GM12878 (cell line): Measurements from ENCODE around the gene RAI2. TPM values are rescaled to one million over a fixed set of nuclear protein-coding genes. Genes with fewer than 3 reads are reported as not detected.

ENCODE experiments used
- ATAC-seq: fragments of 200-7000 bp; cut with Tn5 transposase; 3 replicates; pipeline ENCODE4 v1.9.1; 2020; ENCODE audit warnings: mild to moderate bottlenecking, moderate library complexity
- BruUV-seq: library from RNA; stranded (reverse); fragments of 400-500 nt; replicated peaks from 2 replicates; lab custom pipeline; 2021; lab: Mats Ljungman, UMichigan
- CTCF ChIA-PET: fragments of 300-600 bp; sonication (Branson Sonifier 250); formaldehyde crosslinking; extraction: SDS; loops from one replicate; lab custom pipeline; 2021; ENCODE audit warnings: inconsistent platforms; lab: Yijun Ruan, JAX
- POLR2A ChIA-PET: fragments of 350-600 bp; formaldehyde crosslinking; extraction: SDS; loops from one replicate; lab custom pipeline; 2021; ENCODE audit warnings: inconsistent platforms; lab: Charles Lee
- RAD21 ChIA-PET: fragments of 300-600 bp; sonication (Branson Sonifier 250); formaldehyde crosslinking; loops from one replicate; lab custom pipeline; 2023; ENCODE audit warnings: antibody characterized with exemption; ENCODE audit not compliant: unreplicated experiment; lab: Charles Lee
- SMC1A ChIA-PET: fragments of 300-600 bp; sonication (Branson Sonifier 250); formaldehyde crosslinking; loops from one replicate; lab custom pipeline; 2023; ENCODE audit not compliant: unreplicated experiment, uncharacterized antibody; lab: Charles Lee
- DNase-seq: peaks from one replicate; pipeline ENCODE4 v3.0.0-alpha.2; 2011; ENCODE audit warnings: low read depth, low spot score
- FAIRE-seq: peaks from 3 replicates; lab custom pipeline; 2011; peaks lifted over from hg19 to GRCh38; lab: Jason Lieb, UNC
- H2AFZ ChIP-seq: 2 replicates; pipeline ENCODE4 v1.6.0; 2011; ENCODE audit warnings: low read depth, low read length, control low read depth; ENCODE audit not compliant: control insufficient read depth
- H3K27ac ChIP-seq: 2 replicates; pipeline ENCODE4 v1.5.1; 2011; ENCODE audit warnings: control low read depth; ENCODE audit not compliant: control insufficient read depth, insufficient read depth
- H3K27me3 ChIP-seq, 2 experiments: replicated peaks in 1 of 2; 2 replicates each; pipeline versions ENCODE4 v1.6.0 to v1.6.1; 2011; ENCODE audit warnings: low read length in 1 of 2; ENCODE audit not compliant: control insufficient read depth in 2 of 2, insufficient read depth in 2 of 2
- H3K36me3 ChIP-seq, 2 experiments: 2 replicates each; pipeline ENCODE4 v1.5.1; 2011; ENCODE audit warnings: low read length in 1 of 2; ENCODE audit not compliant: control insufficient read depth in 2 of 2, insufficient read depth in 2 of 2
- H3K4me1 ChIP-seq: 2 replicates; pipeline ENCODE4 v1.6.1; 2011; ENCODE audit warnings: mild to moderate bottlenecking, low read length, moderate library complexity, mixed read lengths; ENCODE audit not compliant: control insufficient read depth, insufficient read depth
- H3K4me2 ChIP-seq: 2 replicates; pipeline ENCODE4 v1.6.0; 2011; ENCODE audit warnings: control low read depth; ENCODE audit not compliant: control insufficient read depth, insufficient read depth
- H3K4me3 ChIP-seq: fragments of 200-600 bp; sonication (generic); 2 replicates; pipeline ENCODE4 v1.5.1; 2016
- H3K79me2 ChIP-seq: 2 replicates; pipeline ENCODE4 v1.6.0; 2011; ENCODE audit warnings: low read length; ENCODE audit not compliant: control insufficient read depth, insufficient read depth
- H3K9ac ChIP-seq: 2 replicates; pipeline ENCODE4 v1.8.0; 2011; ENCODE audit warnings: low read length, control low read depth, mixed read lengths; ENCODE audit not compliant: control insufficient read depth, insufficient read depth
- H3K9me3 ChIP-seq: replicated peaks from 3 replicates; pipeline ENCODE4 v1.5.1; 2011; ENCODE audit warnings: mild to moderate bottlenecking, low read length; ENCODE audit not compliant: control insufficient read depth, insufficient read depth
- H4K20me1 ChIP-seq: 2 replicates; pipeline ENCODE4 v1.6.0; 2011; ENCODE audit not compliant: control insufficient read depth, insufficient read depth
- CBX3 ChIP-seq: fragments of 200-600 bp; sonication (generic); IDR thresholded peaks from 2 replicates; pipeline ENCODE4 v1.6.1; 2016; ENCODE audit warnings: low read depth, borderline replicate concordance
- EGR1 ChIP-seq, 2 experiments: IDR thresholded peaks; 1 replicate in 1 of 2; 2 replicates in 1 of 2; pipeline ENCODE4 v1.6.1; 2011 to 2012; ENCODE audit warnings: low read depth in 2 of 2, low read length in 2 of 2, borderline replicate concordance in 1 of 2, mild to moderate bottlenecking in 1 of 2, moderate library complexity in 1 of 2
- EZH2 ChIP-seq: IDR thresholded peaks from 2 replicates; pipeline ENCODE4 v1.6.1; 2012; ENCODE audit warnings: low read depth, mild to moderate bottlenecking, control low read depth, inconsistent platforms, low read length, borderline replicate concordance; ENCODE audit not compliant: control insufficient read depth
- FOS ChIP-seq: IDR thresholded peaks from 3 replicates; pipeline ENCODE4 v1.6.1; 2011; ENCODE audit warnings: borderline replicate concordance; ENCODE audit not compliant: insufficient read length; ENCODE audit errors: extremely low read depth
- GABPA ChIP-seq: IDR thresholded peaks from 2 replicates; pipeline ENCODE4 v1.6.1; 2014; ENCODE audit warnings: antibody characterized with exemption, low read depth, mild to moderate bottlenecking, inconsistent platforms
- IKZF2 ChIP-seq, 2 experiments: fragments of 450-650 bp; IDR thresholded peaks; 2 replicates each; pipeline ENCODE4 v1.6.1; 2017; ENCODE audit warnings: mild to moderate bottlenecking in 2 of 2, moderate library complexity in 2 of 2
- MEF2B ChIP-seq: fragments of 450-650 bp; IDR thresholded peaks from 2 replicates; pipeline ENCODE4 v1.6.1; 2018; ENCODE audit warnings: mild to moderate bottlenecking, moderate library complexity; ENCODE audit not compliant: partially characterized antibody, poor library complexity, severe bottlenecking
- NR2C1 ChIP-seq: fragments of 450-650 bp; IDR thresholded peaks from 2 replicates; pipeline ENCODE4 v1.6.1; 2017; ENCODE audit warnings: antibody characterized with exemption, mild to moderate bottlenecking, moderate library complexity
- NR2C2 ChIP-seq: IDR thresholded peaks from 2 replicates; pipeline ENCODE4 v1.6.1; 2011; ENCODE audit warnings: borderline replicate concordance, low read depth; ENCODE audit not compliant: control insufficient read depth, insufficient read length
- POU2F2 ChIP-seq: IDR thresholded peaks from 3 replicates; pipeline ENCODE4 v1.6.1; 2011; ENCODE audit warnings: low read depth, mild to moderate bottlenecking, low read length, borderline replicate concordance
- RCOR1 ChIP-seq: conservative IDR thresholded peaks from 2 replicates; pipeline ENCODE4 v1.6.1; 2012; ENCODE audit warnings: low read depth, low read length, improper control_type of control experiment
- SIN3A ChIP-seq: IDR thresholded peaks from 2 replicates; pipeline ENCODE4 v1.6.1; 2012; ENCODE audit warnings: low read depth, low read length, improper control_type of control experiment
- SREBF1 ChIP-seq: IDR thresholded peaks from 2 replicates; pipeline ENCODE4 v1.6.1; 2012; ENCODE audit warnings: mild to moderate bottlenecking, low read length
- SUPT20H ChIP-seq: IDR thresholded peaks from 2 replicates; pipeline ENCODE4 v1.6.1; 2011; ENCODE audit warnings: low read depth, mild to moderate bottlenecking, low read length, moderate library complexity, borderline replicate concordance; ENCODE audit not compliant: control insufficient read depth
- SUZ12 ChIP-seq: fragments of 200-600 bp; sonication (generic); IDR thresholded peaks from one replicate; pipeline ENCODE4 v1.6.1; 2018; ENCODE audit warnings: antibody characterized with exemption, mild to moderate bottlenecking; ENCODE audit not compliant: unreplicated experiment
- WRNIP1 ChIP-seq: IDR thresholded peaks from 2 replicates; pipeline ENCODE4 v1.6.1; 2011; ENCODE audit warnings: low read depth, low read length, improper control_type of control experiment, borderline replicate concordance
- ZZZ3 ChIP-seq: IDR thresholded peaks from 2 replicates; pipeline ENCODE4 v1.6.1; 2011; ENCODE audit warnings: low read depth; ENCODE audit not compliant: control insufficient read depth, insufficient read length
- WGBS: methylation state at CpG from one replicate; pipeline ENCODE4 v1.1.6; 2016; ENCODE audit warnings: low lambda C conversion rate; ENCODE audit not compliant: insufficient replicate concordance, insufficient coverage; ENCODE audit errors: missing lambda C conversion rate; 5-methylcytosine and 5-hydroxymethylcytosine counted together
- in situ Hi-C: fragments of 300-500 bp; cut with MboI; formaldehyde crosslinking; loops from 9 replicates; pipeline ENCODE4 v1.14.3; 2018; ENCODE audit warnings: mixed read lengths
- intact Hi-C: fragments of 100-400 bp; cut with micrococcal nuclease; formaldehyde crosslinking; loops from one replicate; pipeline ENCODE4 v1.14.2; 2022; ENCODE audit not compliant: unreplicated experiment
- polyA plus RNA-seq, 11 experiments: library from polyadenylated mRNA; depleted of rRNA in 4 of 11; unstranded in 6 of 11; stranded (reverse) in 5 of 11; fragments of >200 nt; fragmentation: Nextera tagmentation in 4 of 11; fragmentation: Illumina TruSeq in 1 of 11; extraction: Ambion mirVana in 4 of 11; extraction: Trizol in 1 of 11; gene quantifications; 1 replicate in 1 of 11; 2 replicates in 10 of 11; pipeline versions ENCODE4 v1.2.1 to v1.2.3, GENCODE V29; 2011 to 2016; ENCODE audit warnings: inconsistent platforms in 2 of 11, missing spikeins in 2 of 11, low read depth in 1 of 11
- total RNA-seq, 4 experiments: library from RNA; depleted of rRNA in 3 of 4; stranded (reverse); fragments of >200 nt in 3 of 4; fragmentation: Illumina TruSeq in 1 of 4; extraction: Trizol in 1 of 4; gene quantifications; 2 replicates each; pipeline versions ENCODE4 v1.2.1 to v1.2.3, GENCODE V29; 2013 to 2021
- TF ChIP-seq, protein P1 (sequence below): fragments of 450-650 bp; IDR thresholded peaks from 2 replicates; pipeline ENCODE4 v1.6.1; 2018; ENCODE audit warnings: borderline replicate concordance, mild to moderate bottlenecking; ENCODE audit not compliant: partially characterized antibody

Gene RAI2
- total and polyA plus RNA-seq, 10 of the 15 experiments (the other 5 are each of a cell fraction or from before 2014, with no cell fraction given): not detected

DNA sequence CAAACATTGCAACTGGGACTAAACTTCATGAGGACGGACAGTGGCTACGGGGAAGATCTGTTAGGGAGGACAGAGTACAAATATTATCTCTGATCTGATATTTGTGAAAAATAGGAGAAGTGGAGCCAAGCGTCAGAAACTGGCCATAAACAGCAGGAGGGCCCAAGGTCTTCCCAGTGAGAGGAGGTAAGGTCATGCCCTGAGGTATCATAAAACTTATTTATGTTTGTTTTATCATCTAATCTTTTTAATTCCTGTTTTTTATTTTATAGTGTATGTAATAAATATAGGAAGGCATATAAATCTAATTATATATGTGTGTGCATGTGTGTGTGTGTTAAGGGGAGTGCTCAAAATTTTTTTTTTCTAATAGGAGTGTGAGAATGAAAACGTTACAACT, 51.8 kb downstream of the RAI2 start:
- Histone ChIP-seq H3K27me3 (no peaks in the 10 kb centered on the region), H3K27ac (no peak overlapping the region), H3K4me2 (no peak overlapping the region), H3K4me1 (no peaks in the 10 kb centered on the region), H2AFZ (no peak overlapping the region), H3K79me2 (no peaks in the 10 kb centered on the region), H4K20me1 (no peaks in the 10 kb centered on the region), H3K9ac (no peak overlapping the region), H3K9me3 (no peaks in the 10 kb centered on the region), H3K36me3 (no peaks in the 10 kb centered on the region)
- SMC1A ChIA-PET: no interaction called here
- in situ Hi-C loops: no loop called here
- RAD21 ChIA-PET: no interaction called here
- CTCF ChIA-PET: no interaction called here
- no peak for DNase-seq
- no TSS peak for BruUV-seq
- intact Hi-C loops: no loop called here
- POLR2A ChIA-PET: interaction anchor here (0.6 kb wide), 1 partner anchor 631 kb away, joined by 5 read pairs; no protein-coding TSS in a partner anchor
- ATAC-seq: no peak
- WGBS: 32% methylated on average over 4 of the region's 4 CpGs
- FAIRE-seq: no peak
- TF ChIP-seq SUPT20H: no peak
- TF ChIP-seq ZZZ3: no peak
- TF ChIP-seq MEF2B: no peak
- no peak for TF ChIP-seq FOS
- no peak for TF ChIP-seq WRNIP1
- TF ChIP-seq NR2C1: no peak
- no peak for TF ChIP-seq NR2C2
- TF ChIP-seq POU2F2: no peak
- no peak for TF ChIP-seq EZH2
- no peak for TF ChIP-seq CBX3
- no peak for TF ChIP-seq IKZF2 (IDR thresholded peaks at IDR 0.05)
- no peak for TF ChIP-seq GABPA
- TF ChIP-seq SIN3A: no peak
- TF ChIP-seq, protein P1, sequence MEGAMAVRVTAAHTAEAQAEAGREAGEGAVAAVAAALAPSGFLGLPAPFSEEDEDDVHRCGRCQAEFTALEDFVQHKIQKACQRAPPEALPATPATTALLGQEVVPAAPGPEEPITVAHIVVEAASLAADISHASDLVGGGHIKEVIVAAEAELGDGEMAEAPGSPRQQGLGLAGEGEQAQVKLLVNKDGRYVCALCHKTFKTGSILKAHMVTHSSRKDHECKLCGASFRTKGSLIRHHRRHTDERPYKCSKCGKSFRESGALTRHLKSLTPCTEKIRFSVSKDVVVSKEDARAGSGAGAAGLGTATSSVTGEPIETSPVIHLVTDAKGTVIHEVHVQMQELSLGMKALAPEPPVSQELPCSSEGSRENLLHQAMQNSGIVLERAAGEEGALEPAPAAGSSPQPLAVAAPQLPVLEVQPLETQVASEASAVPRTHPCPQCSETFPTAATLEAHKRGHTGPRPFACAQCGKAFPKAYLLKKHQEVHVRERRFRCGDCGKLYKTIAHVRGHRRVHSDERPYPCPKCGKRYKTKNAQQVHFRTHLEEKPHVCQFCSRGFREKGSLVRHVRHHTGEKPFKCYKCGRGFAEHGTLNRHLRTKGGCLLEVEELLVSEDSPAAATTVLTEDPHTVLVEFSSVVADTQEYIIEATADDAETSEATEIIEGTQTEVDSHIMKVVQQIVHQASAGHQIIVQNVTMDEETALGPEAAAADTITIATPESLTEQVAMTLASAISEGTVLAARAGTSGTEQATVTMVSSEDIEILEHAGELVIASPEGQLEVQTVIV: no peak
- TF ChIP-seq RCOR1: no peak
- TF ChIP-seq SREBF1: no peak
- no peak for TF ChIP-seq SUZ12
- no peak for TF ChIP-seq EGR1 (IDR thresholded peaks at IDR 0.05; ENCODE audit: borderline replicate concordance in 1 of 2, low read depth in 2 of 2, low read length in 2 of 2)
- TF ChIP-seq, all 136 proteins: peak for 0
- no peak overlapping the region for H3K4me3 ChIP-seq
